Cardiac muscle cell (in vitro differentiated cells and primary cell): ENCODE measurements around the gene ASIC1. TPM values are rescaled to one million over a fixed set of nuclear protein-coding genes. Genes with fewer than 3 reads are reported as not detected.
"Not testable (repeated sequence)": the region's sequence is repeated elsewhere in the genome, so short reads cannot be mapped to it uniquely, and the experiment has no call there.

Experiments used
- DNase-seq, 2 donors: peaks; one replicate each; pipeline versions ENCODE4 v3.0.0 to v3.0.0-alpha.2; 2010 to 2017; ENCODE audit warnings: low read depth in 1 of 2, low spot score in 1 of 2
- H3K27ac ChIP-seq: fragments of 200-600 bp; sonication (generic); 2 replicates; pipeline ENCODE4 v1.5.1; 2016
- H3K27me3 ChIP-seq: fragments of 200-600 bp; sonication (generic); 2 replicates; pipeline ENCODE4 v1.6.0; 2016; ENCODE audit warnings: control low read depth
- H3K36me3 ChIP-seq: fragments of 200-600 bp; sonication (generic); 2 replicates; pipeline ENCODE4 v1.5.1; 2016; ENCODE audit warnings: control low read depth
- H3K4me1 ChIP-seq: fragments of 200-600 bp; sonication (generic); 2 replicates; pipeline ENCODE4 v1.8.1; 2017; ENCODE audit warnings: low read depth, mild to moderate bottlenecking, mixed run types
- H3K4me3 ChIP-seq: fragments of 200-600 bp; sonication (generic); 2 replicates; pipeline ENCODE4 v1.5.1; 2016; ENCODE audit warnings: mild to moderate bottlenecking
- H3K9me3 ChIP-seq: fragments of 200-600 bp; sonication (generic); 2 replicates; pipeline ENCODE4 v1.5.1; 2017; ENCODE audit warnings: low read depth, mild to moderate bottlenecking, control low read depth
- CTCF ChIP-seq: IDR thresholded peaks from 2 replicates; pipeline ENCODE4 v1.5.1; 2012; ENCODE audit warnings: low read depth, mild to moderate bottlenecking, low read length
- polyA plus RNA-seq: library from polyadenylated mRNA; unstranded; fragments of >200 nt; fragmentation: Nextera tagmentation; extraction: Ambion mirVana; gene quantifications from 2 replicates; pipeline ENCODE4 v1.2.1, GENCODE V29; 2016
- total RNA-seq: library from RNA; depleted of rRNA; stranded (reverse); fragments of >200 nt; gene quantifications from 2 replicates; pipeline ENCODE4 v1.2.3, GENCODE V29; 2016

Gene ASIC1
- total and polyA plus RNA-seq, 2 experiments from 2014 or later = 4.6 to 7.0 TPM

GRCh38 chr12:50024805-50025186 lies 32.6 kb upstream of the ASIC1 start:
- peak overlapping the region; percentile 61 for H3K27ac ChIP-seq

GRCh38 chr12:50025187-50026059 lies 32.0 kb upstream of the ASIC1 start, which contains the start of gene RACGAP1:
TSS of gene RACGAP1 (minus strand) at chr12:50025494. CDS start at chr12:50016715, 8,779 bp downstream.
- peak within 1 kb of the TSS; percentile 61 for H3K27ac ChIP-seq
- no peaks in the 10 kb centered on the region for H3K27me3 ChIP-seq
- TF ChIP-seq CTCF = no peak
- H3K9me3 ChIP-seq = no peaks in the 10 kb centered on the region
- no peaks in the 10 kb centered on the region for H3K36me3 ChIP-seq
- H3K4me3 ChIP-seq = peak within 1 kb of the TSS; percentile 77
- DNase-seq = peak; percentile 98 to 99
- H3K4me1 ChIP-seq = no peaks in the 10 kb centered on the region

More at GRCh38 chr12:50024805-50025186, 32.6 kb upstream of the ASIC1 start:
- H3K36me3 ChIP-seq = no peaks in the 10 kb centered on the region
- DNase-seq = no peak
- no peak for TF ChIP-seq CTCF
- H3K4me3 ChIP-seq = peak overlapping the region; percentile 77
- no peaks in the 10 kb centered on the region for H3K4me1 ChIP-seq
- H3K9me3 ChIP-seq = no peaks in the 10 kb centered on the region
- no peaks in the 10 kb centered on the region for H3K27me3 ChIP-seq

- no peak overlapping the region for H3K4me3 ChIP-seq
- no peaks in the 10 kb centered on the region for H3K27me3 ChIP-seq
- H3K4me1 ChIP-seq = no peaks in the 10 kb centered on the region
- no peaks in the 10 kb centered on the region for H3K9me3 ChIP-seq
- H3K36me3 ChIP-seq = no peaks in the 10 kb centered on the region
- H3K27ac ChIP-seq = no peak overlapping the region
- no peak for DNase-seq
- TF ChIP-seq CTCF = no peak
These were observed 30.7 kb upstream of the ASIC1 start for GRCh38 chr12:50026691-50027090.

DNA sequence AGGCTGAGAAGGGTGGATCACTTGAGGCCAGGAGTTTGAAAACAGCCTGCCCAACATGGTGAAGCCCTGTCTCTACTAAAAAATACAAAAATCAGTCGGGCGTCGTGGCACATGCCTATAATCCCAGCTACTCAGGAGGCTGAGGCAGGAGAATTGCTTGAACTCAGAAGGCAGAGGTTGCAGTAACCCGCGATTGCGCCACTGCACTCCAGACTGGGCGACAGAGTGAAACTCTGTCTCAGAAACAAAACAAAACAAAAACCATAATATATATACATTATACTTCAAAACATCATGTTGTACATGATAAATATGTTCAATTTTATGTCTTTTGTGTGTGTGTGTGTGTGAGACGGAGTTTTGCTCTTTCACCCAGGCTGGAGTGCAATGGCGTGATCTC lies 26.9 kb upstream of the ASIC1 start:
- not testable (repeated sequence) for DNase-seq

GRCh38 chr12:50032515-50032853 lies 24.9 kb upstream of the ASIC1 start:
- Histone ChIP-seq H3K27ac (no peak overlapping the region), H3K27me3 (peaks cover 10% of the 10 kb centered on the region), H3K36me3 (no peaks in the 10 kb centered on the region), H3K4me1 (no peaks in the 10 kb centered on the region), H3K9me3 (no peaks in the 10 kb centered on the region), H3K4me3 (no peak overlapping the region)
- DNase-seq = no peak
- TF ChIP-seq CTCF = no peak

More for the DNA sequence above, 26.9 kb upstream of the ASIC1 start:
- H3K4me1 ChIP-seq, H3K9me3 ChIP-seq, H3K36me3 ChIP-seq, H3K4me3 ChIP-seq, H3K27ac ChIP-seq: not testable (repeated sequence)
- peaks cover 10% of the 10 kb centered on the region for H3K27me3 ChIP-seq

DNA sequence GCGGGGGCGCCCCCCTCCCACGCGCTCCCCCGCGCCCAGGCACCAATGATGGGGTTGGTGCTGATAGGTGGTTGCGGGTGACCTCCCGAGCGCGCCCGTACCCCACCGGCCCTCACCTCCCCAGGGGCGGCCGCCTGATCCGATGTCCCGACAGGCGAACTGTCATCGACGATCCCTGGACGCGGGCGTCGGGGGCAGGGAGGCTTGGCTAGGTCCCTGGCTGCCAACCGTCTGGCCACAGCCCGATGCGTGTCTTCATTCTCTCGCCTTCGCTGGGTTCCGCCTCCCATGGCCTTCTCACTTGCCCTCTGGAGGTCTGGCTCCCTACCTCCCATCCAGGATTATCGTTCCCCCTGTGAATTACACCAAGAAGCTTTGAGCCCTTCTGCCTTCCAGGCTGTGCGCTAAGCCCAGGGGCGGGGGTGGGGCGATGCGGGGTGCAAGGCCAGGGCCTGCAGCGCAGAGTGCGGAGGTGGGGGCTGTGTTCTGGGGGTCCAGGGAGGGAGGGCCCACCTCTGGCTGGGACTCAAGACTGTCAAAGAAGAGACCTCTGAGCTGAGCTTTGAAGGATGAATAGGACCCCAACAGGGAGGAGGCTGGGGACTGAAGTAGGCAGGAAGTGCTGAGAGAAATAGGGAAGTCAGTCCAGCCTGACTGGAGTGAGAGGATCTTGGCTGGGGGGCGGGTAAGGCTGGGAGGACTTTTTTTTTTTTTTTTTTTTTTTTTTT lies 24.4 kb upstream of the ASIC1 start:
- Histone ChIP-seq H3K36me3 (no peaks in the 10 kb centered on the region), H3K27me3 (peaks cover 10% of the 10 kb centered on the region), H3K4me3 (no peak overlapping the region), H3K9me3 (no peaks in the 10 kb centered on the region), H3K27ac (no peak overlapping the region), H3K4me1 (no peaks in the 10 kb centered on the region)
- DNase-seq = no peak
- no peak for TF ChIP-seq CTCF
